HG03159 (cell line): Measurements from ENCODE around the gene TADA3.

Experiments
- ATAC-seq: cut with Tn5 transposase; IDR thresholded peaks from one replicate; pipeline ENCODE4 v1.9.1; 2021; ENCODE audit warnings: mild to moderate bottlenecking, moderate library complexity; ENCODE audit not compliant: unreplicated experiment

The TADA3 gene

DNA sequence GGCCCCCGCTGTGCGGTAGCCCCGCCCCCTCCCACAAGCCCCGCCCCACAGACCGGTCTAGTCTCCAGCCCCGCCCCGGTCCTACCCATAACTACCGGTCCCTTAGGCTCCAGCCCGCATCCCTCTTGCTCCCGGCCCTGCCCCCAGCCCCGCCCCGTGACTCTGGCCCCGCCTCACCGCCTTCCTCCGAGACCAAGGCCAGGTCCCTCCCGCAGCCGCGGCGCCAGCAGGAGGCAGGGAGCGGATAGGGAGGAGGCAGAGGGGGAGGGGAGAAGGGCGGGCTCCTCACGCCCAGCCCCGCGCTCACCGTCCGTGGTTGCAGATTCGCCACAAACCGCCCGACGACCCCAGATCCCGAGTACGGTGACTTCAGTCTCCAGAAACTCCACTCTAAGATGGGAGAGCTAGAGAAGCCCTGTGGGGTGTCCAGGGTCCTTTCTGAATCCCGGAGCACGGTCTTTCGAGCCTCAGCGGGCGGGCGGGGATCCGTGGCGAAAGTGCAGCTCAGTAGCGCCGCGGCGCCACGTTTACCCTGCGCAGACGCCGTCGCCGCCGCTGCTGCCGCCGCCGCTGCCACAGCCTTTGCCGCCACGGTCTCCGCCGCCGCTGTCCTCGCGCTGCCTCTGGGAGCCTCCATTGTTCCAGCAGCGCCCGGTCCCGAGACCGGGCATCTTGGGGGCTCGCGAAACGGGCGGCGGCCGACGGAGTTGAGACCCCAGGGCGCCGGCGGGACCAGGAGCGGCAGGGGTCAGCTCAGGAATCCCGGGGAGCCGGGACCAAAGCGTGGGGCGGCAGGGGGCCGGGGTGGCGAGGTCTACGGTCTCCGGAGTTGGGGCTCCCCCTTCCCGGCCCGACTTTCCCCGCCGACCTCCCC lies 60.8 kb downstream of the TADA3 start, which contains the start of gene BRPF1:
BRPF1 (plus strand) TSS at position 530 of the 874 bp plus-strand sequence. CDS start 2,406 bp downstream, outside the sequence.
- peak; percentile 89 for ATAC-seq

DNA sequence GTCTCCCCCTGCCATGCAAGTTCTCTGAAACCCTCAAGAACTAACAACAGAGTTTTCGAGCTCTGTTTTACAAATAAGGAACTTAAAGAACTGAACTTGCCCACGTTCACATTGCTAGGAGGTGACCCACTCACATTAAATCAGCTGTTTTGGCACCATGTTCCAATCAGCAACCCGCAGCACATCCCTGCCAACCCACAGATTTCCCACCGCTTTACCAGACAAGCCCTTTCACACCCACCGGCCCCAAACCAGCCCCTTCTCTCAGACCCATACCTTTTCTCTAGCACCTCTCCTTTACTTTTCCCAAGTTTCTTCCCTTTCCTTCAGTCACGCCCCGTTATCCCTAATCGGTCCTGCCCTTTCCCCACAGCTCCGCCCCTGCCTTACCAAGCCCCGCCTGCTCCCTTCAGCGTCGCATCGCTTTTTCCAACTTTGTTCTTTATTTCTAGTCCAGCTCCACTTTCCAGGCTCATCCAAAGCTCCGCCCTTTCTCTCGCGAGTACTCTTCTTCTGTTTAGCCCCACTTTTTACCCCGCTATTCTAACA lies 61.5 kb downstream of the TADA3 start:
- peak; percentile 35 for ATAC-seq
